ENCODE measurements around the gene AK5.

Gene AK5

GRCh38 chr1:77465139-77465538 is 183.3 kb downstream of the AK5 start:
- DNase-seq: no peak
- no peaks in the 10 kb centered on the region for H3K9me3 Mint-ChIP-seq
- H3K4me3 Mint-ChIP-seq: no peak overlapping the region
- H3K36me3 Mint-ChIP-seq (ENCODE audit: low read depth): no peaks in the 10 kb centered on the region
- H3K27me3 Mint-ChIP-seq (ENCODE audit: low read depth, poor library complexity): peaks cover 5% of the 10 kb centered on the region
- no peak for TF ChIP-seq CTCF (IDR thresholded peaks at IDR 0.05)
- H3K4me1 Mint-ChIP-seq: peaks cover 24% of the 10 kb centered on the region
- H3K27ac Mint-ChIP-seq: no peak overlapping the region

GRCh38 chr1:77465922-77466321 is 184.1 kb downstream of the AK5 start:
- no peak overlapping the region for H3K27ac Mint-ChIP-seq
- H3K4me1 Mint-ChIP-seq: peaks cover 24% of the 10 kb centered on the region
- no peak for DNase-seq
- H3K9me3 Mint-ChIP-seq: no peaks in the 10 kb centered on the region
- no peaks in the 10 kb centered on the region for H3K36me3 Mint-ChIP-seq (ENCODE audit: low read depth)
- H3K27me3 Mint-ChIP-seq (ENCODE audit: low read depth, poor library complexity): peaks cover 5% of the 10 kb centered on the region
- TF ChIP-seq CTCF (IDR thresholded peaks at IDR 0.05): no peak
- H3K4me3 Mint-ChIP-seq: no peak overlapping the region

GRCh38 chr1:77467021-77467595 is 185.3 kb downstream of the AK5 start:
- Mint-ChIP-seq H3K4me3 (no peak overlapping the region), H3K36me3 (ENCODE audit: low read depth) (no peaks in the 10 kb centered on the region), H3K27me3 (ENCODE audit: low read depth, poor library complexity) (peaks cover 5% of the 10 kb centered on the region), H3K27ac (no peak overlapping the region), H3K4me1 (peaks cover 24% of the 10 kb centered on the region), H3K9me3 (no peaks in the 10 kb centered on the region)
- TF ChIP-seq CTCF (IDR thresholded peaks at IDR 0.05): no peak
- no peak for DNase-seq

GRCh38 chr1:77467741-77468140 is 185.9 kb downstream of the AK5 start:
- peaks cover 1% of the 10 kb centered on the region for H3K9me3 Mint-ChIP-seq
- H3K27me3 Mint-ChIP-seq (ENCODE audit: low read depth, poor library complexity): peaks cover 5% of the 10 kb centered on the region
- H3K4me3 Mint-ChIP-seq: no peak overlapping the region
- TF ChIP-seq CTCF (IDR thresholded peaks at IDR 0.05): no peak
- no peaks in the 10 kb centered on the region for H3K36me3 Mint-ChIP-seq (ENCODE audit: low read depth)
- DNase-seq: no peak
- peaks cover 24% of the 10 kb centered on the region for H3K4me1 Mint-ChIP-seq
- H3K27ac Mint-ChIP-seq: peak overlapping the region; percentile 50

- Mint-ChIP-seq H3K36me3 (ENCODE audit: low read depth) (no peaks in the 10 kb centered on the region), H3K27me3 (ENCODE audit: low read depth, poor library complexity) (peaks cover 5% of the 10 kb centered on the region), H3K4me1 (peaks cover 24% of the 10 kb centered on the region), H3K27ac (peak overlapping the region; percentile 70), H3K9me3 (peaks cover 8% of the 10 kb centered on the region), H3K4me3 (no peak overlapping the region)
- no peak for DNase-seq
- no peak for TF ChIP-seq CTCF (IDR thresholded peaks at IDR 0.05)
These were observed 186.6 kb downstream of the AK5 start for GRCh38 chr1:77468257-77468948.
